Measurements from ENCODE around the gene FDX1. TPM values are rescaled to one million over a fixed set of nuclear protein-coding genes. Genes with fewer than 3 reads are reported as not detected.

FDX1 gene
- total RNA-seq, 1 experiment from 2014 or later = 13.6 TPM

DNA sequence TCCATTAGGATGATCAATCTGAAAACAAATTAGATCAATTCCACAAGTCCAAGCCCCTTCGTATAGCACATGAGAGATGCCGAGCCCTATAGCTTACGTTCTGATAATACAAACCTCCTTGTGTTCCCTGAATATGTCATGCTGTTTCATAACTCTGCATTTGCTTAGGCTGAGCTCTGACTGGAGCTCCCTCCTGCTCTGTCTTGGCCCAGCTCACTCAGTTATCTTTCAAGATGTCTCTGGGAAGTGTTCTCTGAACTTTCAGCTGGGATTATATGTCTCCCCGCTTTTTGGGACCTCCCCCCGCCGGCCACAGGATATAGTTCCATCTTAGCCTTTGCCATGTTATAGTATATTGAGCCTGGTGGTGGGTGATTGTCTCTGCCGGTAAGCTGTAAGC is 44.0 kb downstream of the FDX1 start:
- no peak overlapping the region for H3K4me3 ChIP-seq (ENCODE audit: low read depth in 2 of 2, low read length in 2 of 2)
- no peak overlapping the region for H3K27ac ChIP-seq (ENCODE audit: low read length)
- in situ Hi-C loops (cut with HindIII; ENCODE audit: low pct_unique_long_range_greater_than_20kb, low sequenced_read_pairs) = no loop called here
- intact Hi-C loops (cut with micrococcal nuclease; ENCODE audit: unreplicated experiment) = no loop called here
- CTCF ChIA-PET = no interaction called here
- no TSS peak for BruUV-seq (replicated peaks)
- no peaks in the 10 kb centered on the region for H3K27me3 ChIP-seq (ENCODE audit: control insufficient read depth, insufficient read depth, low read length)
- DNase-seq (ENCODE audit: low read depth, low spot score) = no peak
- no peak for TF ChIP-seq SIN3A (IDR thresholded peaks at IDR 0.05; ENCODE audit: borderline replicate concordance, insufficient read depth, low read depth, low read length)
- no peak for TF ChIP-seq TCF7L2 (IDR thresholded peaks at IDR 0.05; ENCODE audit: low read depth, low read length)
- TF ChIP-seq POLR2AphosphoS5 (IDR thresholded peaks at IDR 0.05; ENCODE audit: low read depth, low read length) = no peak
- TF ChIP-seq, protein P1, sequence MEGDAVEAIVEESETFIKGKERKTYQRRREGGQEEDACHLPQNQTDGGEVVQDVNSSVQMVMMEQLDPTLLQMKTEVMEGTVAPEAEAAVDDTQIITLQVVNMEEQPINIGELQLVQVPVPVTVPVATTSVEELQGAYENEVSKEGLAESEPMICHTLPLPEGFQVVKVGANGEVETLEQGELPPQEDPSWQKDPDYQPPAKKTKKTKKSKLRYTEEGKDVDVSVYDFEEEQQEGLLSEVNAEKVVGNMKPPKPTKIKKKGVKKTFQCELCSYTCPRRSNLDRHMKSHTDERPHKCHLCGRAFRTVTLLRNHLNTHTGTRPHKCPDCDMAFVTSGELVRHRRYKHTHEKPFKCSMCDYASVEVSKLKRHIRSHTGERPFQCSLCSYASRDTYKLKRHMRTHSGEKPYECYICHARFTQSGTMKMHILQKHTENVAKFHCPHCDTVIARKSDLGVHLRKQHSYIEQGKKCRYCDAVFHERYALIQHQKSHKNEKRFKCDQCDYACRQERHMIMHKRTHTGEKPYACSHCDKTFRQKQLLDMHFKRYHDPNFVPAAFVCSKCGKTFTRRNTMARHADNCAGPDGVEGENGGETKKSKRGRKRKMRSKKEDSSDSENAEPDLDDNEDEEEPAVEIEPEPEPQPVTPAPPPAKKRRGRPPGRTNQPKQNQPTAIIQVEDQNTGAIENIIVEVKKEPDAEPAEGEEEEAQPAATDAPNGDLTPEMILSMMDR (IDR thresholded peaks at IDR 0.05) = no peak
- TF ChIP-seq, protein P2, sequence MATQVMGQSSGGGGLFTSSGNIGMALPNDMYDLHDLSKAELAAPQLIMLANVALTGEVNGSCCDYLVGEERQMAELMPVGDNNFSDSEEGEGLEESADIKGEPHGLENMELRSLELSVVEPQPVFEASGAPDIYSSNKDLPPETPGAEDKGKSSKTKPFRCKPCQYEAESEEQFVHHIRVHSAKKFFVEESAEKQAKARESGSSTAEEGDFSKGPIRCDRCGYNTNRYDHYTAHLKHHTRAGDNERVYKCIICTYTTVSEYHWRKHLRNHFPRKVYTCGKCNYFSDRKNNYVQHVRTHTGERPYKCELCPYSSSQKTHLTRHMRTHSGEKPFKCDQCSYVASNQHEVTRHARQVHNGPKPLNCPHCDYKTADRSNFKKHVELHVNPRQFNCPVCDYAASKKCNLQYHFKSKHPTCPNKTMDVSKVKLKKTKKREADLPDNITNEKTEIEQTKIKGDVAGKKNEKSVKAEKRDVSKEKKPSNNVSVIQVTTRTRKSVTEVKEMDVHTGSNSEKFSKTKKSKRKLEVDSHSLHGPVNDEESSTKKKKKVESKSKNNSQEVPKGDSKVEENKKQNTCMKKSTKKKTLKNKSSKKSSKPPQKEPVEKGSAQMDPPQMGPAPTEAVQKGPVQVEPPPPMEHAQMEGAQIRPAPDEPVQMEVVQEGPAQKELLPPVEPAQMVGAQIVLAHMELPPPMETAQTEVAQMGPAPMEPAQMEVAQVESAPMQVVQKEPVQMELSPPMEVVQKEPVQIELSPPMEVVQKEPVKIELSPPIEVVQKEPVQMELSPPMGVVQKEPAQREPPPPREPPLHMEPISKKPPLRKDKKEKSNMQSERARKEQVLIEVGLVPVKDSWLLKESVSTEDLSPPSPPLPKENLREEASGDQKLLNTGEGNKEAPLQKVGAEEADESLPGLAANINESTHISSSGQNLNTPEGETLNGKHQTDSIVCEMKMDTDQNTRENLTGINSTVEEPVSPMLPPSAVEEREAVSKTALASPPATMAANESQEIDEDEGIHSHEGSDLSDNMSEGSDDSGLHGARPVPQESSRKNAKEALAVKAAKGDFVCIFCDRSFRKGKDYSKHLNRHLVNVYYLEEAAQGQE (IDR thresholded peaks at IDR 0.05; ENCODE audit: insufficient read depth in 1 of 2, low read depth in 2 of 2, low read length in 1 of 2) = no peak
- POLR2A ChIA-PET = no interaction called here
- H3K4me1 ChIP-seq (ENCODE audit: control insufficient read depth, insufficient read depth, low read length) = no peaks in the 10 kb centered on the region
- H3K9me3 ChIP-seq (ENCODE audit: control insufficient read depth, insufficient read depth, low read depth, low read length) = no peaks in the 10 kb centered on the region
- no peak for ATAC-seq
- no peaks in the 10 kb centered on the region for H3K36me3 ChIP-seq (ENCODE audit: control insufficient read depth, insufficient read depth, low read length)

DNA sequence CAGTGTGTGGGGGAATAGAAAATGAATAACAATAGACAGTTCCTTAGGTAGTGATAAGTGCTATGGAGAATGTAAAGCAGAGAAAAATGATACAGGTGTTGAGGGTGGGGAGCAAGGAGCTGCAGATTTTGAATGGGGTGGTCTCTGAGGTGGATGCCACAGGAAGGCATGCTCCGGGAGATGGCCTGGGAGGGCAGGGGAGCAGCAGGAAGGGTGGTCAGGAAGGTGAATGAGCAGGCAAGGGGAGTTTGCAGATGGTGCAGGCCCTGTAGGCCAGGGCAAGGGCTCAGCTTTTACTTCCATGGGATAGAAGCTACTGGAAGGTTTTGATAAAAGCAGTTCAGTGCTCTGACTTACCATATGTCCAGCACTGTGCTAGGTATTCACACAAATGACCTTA is 44.8 kb downstream of the FDX1 start:
- H3K36me3 ChIP-seq (ENCODE audit: control insufficient read depth, insufficient read depth, low read length) = no peaks in the 10 kb centered on the region
- POLR2A ChIA-PET = no interaction called here
- DNase-seq (ENCODE audit: low read depth, low spot score) (no peak), ATAC-seq (no peak)
- no peaks in the 10 kb centered on the region for H3K9me3 ChIP-seq (ENCODE audit: control insufficient read depth, insufficient read depth, low read depth, low read length)
- no peak overlapping the region for H3K4me3 ChIP-seq (ENCODE audit: low read depth in 2 of 2, low read length in 2 of 2)
- TF ChIP-seq TCF7L2 (IDR thresholded peaks at IDR 0.05; ENCODE audit: low read depth, low read length) = no peak
- TF ChIP-seq SIN3A (IDR thresholded peaks at IDR 0.05; ENCODE audit: borderline replicate concordance, insufficient read depth, low read depth, low read length) = no peak
- TF ChIP-seq, protein P2 (IDR thresholded peaks at IDR 0.05; ENCODE audit: insufficient read depth in 1 of 2, low read depth in 2 of 2, low read length in 1 of 2) = no peak
- TF ChIP-seq, protein P1 (IDR thresholded peaks at IDR 0.05) = no peak
- no peak for TF ChIP-seq POLR2AphosphoS5 (IDR thresholded peaks at IDR 0.05; ENCODE audit: low read depth, low read length)
- CTCF ChIA-PET = no interaction called here
- H3K27ac ChIP-seq (ENCODE audit: low read length) = no peak overlapping the region
- in situ Hi-C loops (cut with HindIII; ENCODE audit: low pct_unique_long_range_greater_than_20kb, low sequenced_read_pairs) (no loop called here), intact Hi-C loops (cut with micrococcal nuclease; ENCODE audit: unreplicated experiment) (no loop called here)
- no peaks in the 10 kb centered on the region for H3K27me3 ChIP-seq (ENCODE audit: control insufficient read depth, insufficient read depth, low read length)
- no peaks in the 10 kb centered on the region for H3K4me1 ChIP-seq (ENCODE audit: control insufficient read depth, insufficient read depth, low read length)
- BruUV-seq (replicated peaks) = no TSS peak

All from Panc1 (cell line).